Glutamatergic neuron (in vitro differentiated cells): ENCODE data around the gene SCN4A. TPM values are rescaled to one million over a fixed set of nuclear protein-coding genes. Genes with fewer than 3 reads are reported as not detected.
"Not testable (repeated sequence)": the region's sequence is repeated elsewhere in the genome, so short reads cannot be mapped to it uniquely, and the experiment has no call there.

Experiments
- DNase-seq: peaks from one replicate; pipeline ENCODE4 v3.0.0; 2022
- H3K27ac Mint-ChIP-seq: one replicate; pipeline ENCODE4 v1.8.0; 2020; ENCODE audit warnings: mild to moderate bottlenecking, mixed read lengths, inconsistent platforms; ENCODE audit not compliant: unreplicated experiment
- H3K27me3 Mint-ChIP-seq: one replicate; pipeline ENCODE4 v1.8.0; 2020; ENCODE audit warnings: mild to moderate bottlenecking, moderate library complexity, mixed read lengths, inconsistent platforms; ENCODE audit not compliant: unreplicated experiment
- H3K36me3 Mint-ChIP-seq: one replicate; pipeline ENCODE4 v1.8.0; 2020; ENCODE audit warnings: mild to moderate bottlenecking, mixed read lengths, inconsistent platforms; ENCODE audit not compliant: unreplicated experiment
- H3K4me1 Mint-ChIP-seq: one replicate; pipeline ENCODE4 v1.8.0; 2020; ENCODE audit warnings: mild to moderate bottlenecking, low read depth, mixed read lengths, inconsistent platforms; ENCODE audit not compliant: unreplicated experiment
- H3K4me3 Mint-ChIP-seq: one replicate; pipeline ENCODE4 v1.8.0; 2020; ENCODE audit warnings: mild to moderate bottlenecking, mixed read lengths, inconsistent platforms; ENCODE audit not compliant: unreplicated experiment
- H3K9me3 Mint-ChIP-seq: one replicate; pipeline ENCODE4 v1.8.0; 2020; ENCODE audit warnings: mild to moderate bottlenecking, moderate library complexity, mixed read lengths, inconsistent platforms; ENCODE audit not compliant: unreplicated experiment
- CTCF ChIP-seq: fragments of 200-600 bp; sonication (generic); IDR thresholded peaks from one replicate; pipeline ENCODE4 v1.5.0; 2021; ENCODE audit not compliant: partially characterized antibody, unreplicated experiment
- total RNA-seq: library from RNA; stranded (reverse); fragmentation: NEBNext Ultra II Directional; extraction: Animal tissue kit (Norgen Biotek cat#: 25700); gene quantifications from one replicate; pipeline ENCODE4 v1.2.1, GENCODE V29; 2021; ENCODE audit not compliant: unreplicated experiment

The SCN4A gene
- total RNA-seq, 1 donor from 2014 or later, result 7.9 TPM

GRCh38 chr17:63889026-63889848 is 83.5 kb downstream of the SCN4A start:
- not testable (repeated sequence) for H3K4me3 Mint-ChIP-seq, H3K9me3 Mint-ChIP-seq, H3K27me3 Mint-ChIP-seq, H3K36me3 Mint-ChIP-seq
- TF ChIP-seq CTCF, result peak; percentile 65
- Mint-ChIP-seq H3K27ac (peak overlapping the region; percentile 89), H3K4me1 (peaks cover 24% of the 10 kb centered on the region)
- peak; percentile 53 for DNase-seq

Other genes with a start within 250 kb of the SCN4A start
- gene STRADA, start 231.1 kb downstream of the SCN4A start, total RNA-seq, result 58.8 TPM
- 56.4 TPM for gene CCDC47, start 199.3 kb downstream of the SCN4A start, total RNA-seq
- gene DDX42, start 198.7 kb downstream of the SCN4A start, total RNA-seq, result 181 TPM
- 133 TPM for gene PSMC5, start 145.5 kb downstream of the SCN4A start, total RNA-seq
- gene FTSJ3, start 145.3 kb downstream of the SCN4A start, total RNA-seq, result 42.0 TPM
- 84.5 TPM for gene SMARCD2, start 130.2 kb downstream of the SCN4A start, total RNA-seq
- 0.56 TPM for gene CSH2, start 99.2 kb downstream of the SCN4A start, total RNA-seq
- gene GH2, start 91.0 kb downstream of the SCN4A start, total RNA-seq, result not detected
- not detected for gene CSH1, start 76.3 kb downstream of the SCN4A start, total RNA-seq
- gene CSHL1, start 61.7 kb downstream of the SCN4A start, total RNA-seq, result not detected
- not detected for gene GH1, start 54.1 kb downstream of the SCN4A start, total RNA-seq
- gene CD79B, start 40.6 kb downstream of the SCN4A start, total RNA-seq, result not detected
- gene PRR29, start 25.4 kb upstream of the SCN4A start, total RNA-seq, result not detected
- not detected for gene ICAM2, start 47.7 kb upstream of the SCN4A start, total RNA-seq
- gene ERN1, start 157.2 kb upstream of the SCN4A start, total RNA-seq, result 6.9 TPM